T-cell (primary cell): Measurements from ENCODE around the gene RFC1. TPM values are rescaled to one million over a fixed set of nuclear protein-coding genes. Genes with fewer than 3 reads are reported as not detected.
"Not testable (repeated sequence)": the region's sequence is repeated elsewhere in the genome, so short reads cannot be mapped to it uniquely, and the experiment has no call there.

Experiments used
- ATAC-seq, 4 experiments: fragments of 200-7000 bp in 3 of 4; fragments of 150-1000 bp in 1 of 4; cut with Tn5 transposase; replicated peaks in 1 of 4; 1 replicate in 3 of 4; 2 replicates in 1 of 4; pipeline ENCODE4 v1.10.0; 2021; ENCODE audit warnings: moderate library complexity in 3 of 4, mild to moderate bottlenecking in 2 of 4, moderate number of reproducible peaks in 1 of 4
- CTCF ChIA-PET, 2 donors: fragments of 300-600 bp; sonication (Branson Sonifier 250); formaldehyde crosslinking; loops; one replicate each; lab custom pipeline; 2022; ENCODE audit warnings: antibody characterized with exemption in 2 of 2; lab: Charles Lee
- POLR2A ChIA-PET, 2 donors: fragments of 300-600 bp; sonication (Branson Sonifier 250); formaldehyde crosslinking; loops; one replicate each; lab custom pipeline; 2022; ENCODE audit warnings: antibody characterized with exemption in 2 of 2; lab: Charles Lee
- DNase-seq, 35 experiments: peaks; one replicate each; pipeline versions ENCODE4 v3.0.0 to v3.0.0-alpha.2; 2013 to 2023
- H3K27ac ChIP-seq: one replicate; pipeline ENCODE4 v1.5.1; 2013; ENCODE audit warnings: low read length
- H3K27me3 ChIP-seq, 2 experiments: replicated peaks in 1 of 2; 1 replicate in 1 of 2; 2 replicates in 1 of 2; pipeline versions ENCODE4 v1.6.1 to v1.7.0; 2013; ENCODE audit warnings: low read length in 1 of 2, mixed read lengths in 1 of 2; ENCODE audit not compliant: control insufficient read depth in 2 of 2, insufficient read depth in 2 of 2; ENCODE audit errors: extremely low read depth in 1 of 2
- H3K36me3 ChIP-seq, 2 donors: 1 replicate in 1 of 2; 2 replicates in 1 of 2; pipeline versions ENCODE4 v1.6.1 to v1.7.0; 2013; ENCODE audit warnings: low read length in 1 of 2; ENCODE audit not compliant: control insufficient read depth in 2 of 2, insufficient read depth in 1 of 2; ENCODE audit errors: extremely low read depth in 1 of 2
- H3K4me1 ChIP-seq, 2 experiments: 1 replicate in 1 of 2; 2 replicates in 1 of 2; pipeline versions ENCODE4 v1.6.1 to v1.7.0; 2013; ENCODE audit warnings: low read length in 2 of 2, mixed read lengths in 1 of 2; ENCODE audit not compliant: insufficient read depth in 2 of 2, control insufficient read depth in 1 of 2; ENCODE audit errors: extremely low read depth in 1 of 2
- H3K4me3 ChIP-seq, 2 donors: 1 replicate in 1 of 2; 2 replicates in 1 of 2; pipeline versions ENCODE4 v1.5.1 to v1.7.0; 2013; ENCODE audit warnings: mild to moderate bottlenecking in 2 of 2, low read length in 1 of 2, moderate library complexity in 1 of 2; ENCODE audit not compliant: control insufficient read depth in 1 of 2; ENCODE audit errors: extremely low read depth in 1 of 2
- H3K9me3 ChIP-seq: 2 replicates; pipeline ENCODE4 v1.7.0; 2013
- H3K27ac Mint-ChIP-seq, 2 donors: one replicate each; pipeline ENCODE4 v1.8.0; 2020 to 2021; ENCODE audit warnings: mild to moderate bottlenecking in 2 of 2, mixed read lengths in 2 of 2
- H3K27me3 Mint-ChIP-seq, 2 donors: one replicate each; pipeline ENCODE4 v1.8.0; 2021 to 2022; ENCODE audit warnings: mixed read lengths in 2 of 2
- H3K36me3 Mint-ChIP-seq: one replicate; pipeline ENCODE4 v1.8.0; 2021; ENCODE audit warnings: mixed read lengths
- H3K4me1 Mint-ChIP-seq, 3 donors: one replicate each; pipeline ENCODE4 v1.8.0; 2020 to 2022; ENCODE audit warnings: mixed read lengths in 3 of 3, mild to moderate bottlenecking in 1 of 3
- H3K4me3 Mint-ChIP-seq, 3 donors: one replicate each; pipeline ENCODE4 v1.8.0; 2020 to 2022; ENCODE audit warnings: mild to moderate bottlenecking in 3 of 3, mixed read lengths in 3 of 3, moderate library complexity in 3 of 3
- H3K9me3 Mint-ChIP-seq, 3 donors: one replicate each; pipeline ENCODE4 v1.8.0; 2020 to 2022; ENCODE audit warnings: mixed read lengths in 3 of 3
- WGBS: methylation state at CpG from one replicate; pipeline ENCODE4 v1.1.5; 2013; ENCODE audit warnings: missing lambda C conversion rate; ENCODE audit not compliant: insufficient coverage; 5-methylcytosine and 5-hydroxymethylcytosine counted together
- total RNA-seq, 35 experiments: library from RNA in 6 of 35; stranded (reverse) in 6 of 35; fragments of 120-200 nt in 1 of 35; gene quantifications; one replicate each; pipeline versions ENCODE4 v1.2.1 to v1.2.4 and lab custom pipeline; 2013 to 2026

RFC1 gene
- total RNA-seq, 5 donors from 2014 or later (not counting 1 experiment from before 2014, with no cell fraction given), result 45.7 to 77.4 (median 54.5) TPM

GRCh38 chr4:39292433-39292832, 73.7 kb downstream of the RFC1 start:
- H3K27me3 ChIP-seq, H3K4me1 Mint-ChIP-seq, H3K9me3 Mint-ChIP-seq, H3K27ac Mint-ChIP-seq, DNase-seq, ATAC-seq, H3K4me3 Mint-ChIP-seq, CTCF ChIA-PET, H3K4me3 ChIP-seq, H3K27ac ChIP-seq, H3K27me3 Mint-ChIP-seq, H3K9me3 ChIP-seq, H3K4me1 ChIP-seq, POLR2A ChIA-PET: not testable (repeated sequence)
- WGBS, result no CpG with 5 or more reads among the region's 5 CpGs
- H3K36me3 Mint-ChIP-seq, result peaks cover 63% of the 10 kb centered on the region
- H3K36me3 ChIP-seq, result peaks cover 6 to 71% of the 10 kb centered on the region in 2 donors

GRCh38 chr4:39291686-39292085, 74.5 kb downstream of the RFC1 start:
- H3K4me3 ChIP-seq, result no peak overlapping the region
- CTCF ChIA-PET, result no interaction called here
- no peaks in the 10 kb centered on the region for H3K27me3 Mint-ChIP-seq
- H3K27ac Mint-ChIP-seq, result no peak overlapping the region
- H3K27ac ChIP-seq, result no peak overlapping the region
- peaks cover 70% of the 10 kb centered on the region for H3K36me3 Mint-ChIP-seq
- no peaks in the 10 kb centered on the region for H3K27me3 ChIP-seq
- ATAC-seq, result no peak
- no peak overlapping the region for H3K4me3 Mint-ChIP-seq
- H3K4me1 Mint-ChIP-seq, result no peaks in the 10 kb centered on the region
- DNase-seq, result no peak
- H3K36me3 ChIP-seq, result peaks cover 6 to 76% of the 10 kb centered on the region in 2 donors
- POLR2A ChIA-PET, result no interaction called here
- H3K4me1 ChIP-seq, result no peaks in the 10 kb centered on the region
- WGBS, result 60% methylated on average over 2 of the region's 2 CpGs
- no peaks in the 10 kb centered on the region for H3K9me3 ChIP-seq
- H3K9me3 Mint-ChIP-seq, result no peaks in the 10 kb centered on the region

- no peak overlapping the region for H3K27ac ChIP-seq
- H3K4me3 ChIP-seq, result no peak overlapping the region
- H3K27me3 Mint-ChIP-seq, result no peaks in the 10 kb centered on the region
- DNase-seq (no peak), ATAC-seq (no peak)
- no peaks in the 10 kb centered on the region for H3K4me1 ChIP-seq
- POLR2A ChIA-PET, result no interaction called here
- peak overlapping the region in 1 of 2 donors; percentile 5 for H3K27ac Mint-ChIP-seq
- no peaks in the 10 kb centered on the region for H3K9me3 ChIP-seq
- WGBS, result 100% methylated on average over 3 of the region's 4 CpGs
- peaks cover 0 to 60% of the 10 kb centered on the region in 2 donors for H3K36me3 ChIP-seq
- CTCF ChIA-PET, result no interaction called here
- no peaks in the 10 kb centered on the region for H3K9me3 Mint-ChIP-seq
- no peaks in the 10 kb centered on the region for H3K27me3 ChIP-seq
- H3K36me3 Mint-ChIP-seq, result peaks cover 67% of the 10 kb centered on the region
- H3K4me3 Mint-ChIP-seq, result no peak overlapping the region
- H3K4me1 Mint-ChIP-seq, result no peaks in the 10 kb centered on the region
These were observed 78.9 kb downstream of the RFC1 start for GRCh38 chr4:39287223-39287622.

GRCh38 chr4:39286263-39286662, 79.9 kb downstream of the RFC1 start:
- no peaks in the 10 kb centered on the region for H3K27me3 ChIP-seq
- CTCF ChIA-PET, result no interaction called here
- WGBS, result 100% methylated on average over 2 of the region's 2 CpGs
- Mint-ChIP-seq H3K4me1 (no peaks in the 10 kb centered on the region), H3K9me3 (no peaks in the 10 kb centered on the region), H3K27ac (peak overlapping the region in 1 of 2 donors; percentile 10), H3K4me3 (no peak overlapping the region), H3K36me3 (peaks cover 57% of the 10 kb centered on the region), H3K27me3 (no peaks in the 10 kb centered on the region)
- H3K9me3 ChIP-seq, result no peaks in the 10 kb centered on the region
- no peak overlapping the region for H3K4me3 ChIP-seq
- no peaks in the 10 kb centered on the region for H3K4me1 ChIP-seq
- DNase-seq (no peak), ATAC-seq (no peak)
- POLR2A ChIA-PET, result interaction anchor here in 1 of 2 donors (0.6 kb wide), 1 partner anchor 108 kb away, joined by 4 read pairs; no protein-coding TSS in a partner anchor
- peaks cover 0 to 51% of the 10 kb centered on the region in 2 donors for H3K36me3 ChIP-seq
- no peak overlapping the region for H3K27ac ChIP-seq

- no peak overlapping the region for H3K4me3 ChIP-seq
- DNase-seq (no peak), ATAC-seq (no peak)
- POLR2A ChIA-PET, result no interaction called here
- H3K27ac ChIP-seq, result no peak overlapping the region
- H3K36me3 ChIP-seq, result peaks cover 0 to 46% of the 10 kb centered on the region in 2 donors
- H3K36me3 Mint-ChIP-seq, result peaks cover 53% of the 10 kb centered on the region
- H3K27me3 ChIP-seq, result no peaks in the 10 kb centered on the region
- H3K9me3 Mint-ChIP-seq, result no peaks in the 10 kb centered on the region
- no peaks in the 10 kb centered on the region for H3K27me3 Mint-ChIP-seq
- no peaks in the 10 kb centered on the region for H3K9me3 ChIP-seq
- WGBS, result 80% methylated on average over 1 of the region's 2 CpGs
- no peaks in the 10 kb centered on the region for H3K4me1 ChIP-seq
- no peaks in the 10 kb centered on the region for H3K4me1 Mint-ChIP-seq
- peak overlapping the region in 1 of 2 donors; percentile 10 for H3K27ac Mint-ChIP-seq
- CTCF ChIA-PET, result interaction anchor here in 1 of 2 donors (0.5 kb wide), 1 partner anchor 44 kb away, joined by 3 read pairs; no protein-coding TSS in a partner anchor
- no peak overlapping the region for H3K4me3 Mint-ChIP-seq
These were observed 80.3 kb downstream of the RFC1 start for GRCh38 chr4:39285853-39286252.

- no peaks in the 10 kb centered on the region for H3K9me3 Mint-ChIP-seq
- H3K36me3 Mint-ChIP-seq, result peaks cover 51% of the 10 kb centered on the region
- WGBS, result 50% methylated on average over 2 of the region's 7 CpGs
- H3K27me3 ChIP-seq, result no peaks in the 10 kb centered on the region
- H3K4me3 Mint-ChIP-seq, result no peak overlapping the region
- no peak overlapping the region for H3K4me3 ChIP-seq
- H3K27ac ChIP-seq, result no peak overlapping the region
- H3K36me3 ChIP-seq, result peaks cover 0 to 44% of the 10 kb centered on the region in 2 donors
- ChIA-PET CTCF (interaction anchor here in 1 of 2 donors (0.5 kb wide), 1 partner anchor 43 kb away, joined by 3 read pairs; no protein-coding TSS in a partner anchor), POLR2A (interaction anchor here in 1 of 2 donors (0.5 kb wide), 1 partner anchor 249 kb away, joined by 3 read pairs; no protein-coding TSS in a partner anchor)
- no peak overlapping the region for H3K27ac Mint-ChIP-seq
- ATAC-seq (no peak), DNase-seq (no peak)
- no peaks in the 10 kb centered on the region for H3K27me3 Mint-ChIP-seq
- no peaks in the 10 kb centered on the region for H3K9me3 ChIP-seq
- H3K4me1 Mint-ChIP-seq, result no peaks in the 10 kb centered on the region
- H3K4me1 ChIP-seq, result no peaks in the 10 kb centered on the region
These were observed 80.9 kb downstream of the RFC1 start for GRCh38 chr4:39285111-39285795.
